IMR-90 (cell line): ENCODE results near the gene TMEM205.

Source experiments
- CEBPB ChIP-seq: IDR thresholded peaks from 2 replicates; pipeline ENCODE4 v1.6.1; 2012; ENCODE audit warnings: low read depth, low read length, improper control_type of control experiment
- CHD1 ChIP-seq: IDR thresholded peaks from 2 replicates; pipeline ENCODE4 v1.6.1; 2012; ENCODE audit warnings: low read depth, low read length, improper control_type of control experiment
- MAFK ChIP-seq: IDR thresholded peaks from 2 replicates; pipeline ENCODE4 v1.6.1; 2012; ENCODE audit warnings: low read depth, low read length, improper control_type of control experiment
- MXI1 ChIP-seq: IDR thresholded peaks from 2 replicates; pipeline ENCODE4 v1.6.1; 2012; ENCODE audit warnings: low read depth, mild to moderate bottlenecking, low read length, moderate library complexity, borderline replicate concordance
- POLR2A ChIP-seq: IDR thresholded peaks from 2 replicates; pipeline ENCODE4 v1.6.1; 2012; ENCODE audit warnings: mild to moderate bottlenecking, low read depth, low read length
- RAD21 ChIP-seq: IDR thresholded peaks from 2 replicates; pipeline ENCODE4 v1.6.1; 2012; ENCODE audit warnings: low read length, improper control_type of control experiment
- SMC3 ChIP-seq: fragments of 150-350 bp; IDR thresholded peaks from 2 replicates; pipeline ENCODE4 v1.6.1; 2016; ENCODE audit warnings: low read depth, mild to moderate bottlenecking, antibody characterized with exemption, low read length, moderate library complexity
- TF ChIP-seq, protein P1 (sequence below): conservative IDR thresholded peaks from 2 replicates; pipeline ENCODE4 v1.5.1; 2012; ENCODE audit warnings: mild to moderate bottlenecking, low read depth, low read length, improper control_type of control experiment

GRCh38 chr19:11300811-11301120 lies 45.3 kb downstream of the TMEM205 start:
- TF ChIP-seq, protein P1, sequence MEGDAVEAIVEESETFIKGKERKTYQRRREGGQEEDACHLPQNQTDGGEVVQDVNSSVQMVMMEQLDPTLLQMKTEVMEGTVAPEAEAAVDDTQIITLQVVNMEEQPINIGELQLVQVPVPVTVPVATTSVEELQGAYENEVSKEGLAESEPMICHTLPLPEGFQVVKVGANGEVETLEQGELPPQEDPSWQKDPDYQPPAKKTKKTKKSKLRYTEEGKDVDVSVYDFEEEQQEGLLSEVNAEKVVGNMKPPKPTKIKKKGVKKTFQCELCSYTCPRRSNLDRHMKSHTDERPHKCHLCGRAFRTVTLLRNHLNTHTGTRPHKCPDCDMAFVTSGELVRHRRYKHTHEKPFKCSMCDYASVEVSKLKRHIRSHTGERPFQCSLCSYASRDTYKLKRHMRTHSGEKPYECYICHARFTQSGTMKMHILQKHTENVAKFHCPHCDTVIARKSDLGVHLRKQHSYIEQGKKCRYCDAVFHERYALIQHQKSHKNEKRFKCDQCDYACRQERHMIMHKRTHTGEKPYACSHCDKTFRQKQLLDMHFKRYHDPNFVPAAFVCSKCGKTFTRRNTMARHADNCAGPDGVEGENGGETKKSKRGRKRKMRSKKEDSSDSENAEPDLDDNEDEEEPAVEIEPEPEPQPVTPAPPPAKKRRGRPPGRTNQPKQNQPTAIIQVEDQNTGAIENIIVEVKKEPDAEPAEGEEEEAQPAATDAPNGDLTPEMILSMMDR: no peak
- TF ChIP-seq SMC3: no peak
- no peak for TF ChIP-seq POLR2A
- no peak for TF ChIP-seq RAD21
- no peak for TF ChIP-seq MAFK
- TF ChIP-seq CEBPB: no peak
- no peak for TF ChIP-seq MXI1
- no peak for TF ChIP-seq CHD1
